DND-41 (cell line): ENCODE data around the gene PACSIN1.
A peak's percentile ranks its signal among the peaks of the same experiment; 100 is the strongest.

Source experiments
- ATAC-seq: fragments of 200-7000 bp; cut with Tn5 transposase; 3 replicates; pipeline ENCODE4 v1.9.1; 2021; ENCODE audit warnings: low read depth; ENCODE audit not compliant: insufficient read depth
- DNase-seq: peaks from one replicate; pipeline ENCODE4 v3.0.0-alpha.2; 2020
- H2AFZ ChIP-seq: 2 replicates; pipeline ENCODE4 v1.6.0; 2012; ENCODE audit warnings: low read depth, low read length
- H3K27ac ChIP-seq: 2 replicates; pipeline ENCODE4 v1.5.1; 2012; ENCODE audit warnings: low read length, inconsistent platforms
- H3K27me3 ChIP-seq: fragments of 200-600 bp; sonication (generic); 2 replicates; pipeline ENCODE4 v1.6.0; 2012; ENCODE audit warnings: low read length, mild to moderate bottlenecking, inconsistent platforms; ENCODE audit not compliant: insufficient read depth, poor library complexity
- H3K36me3 ChIP-seq: 2 replicates; pipeline ENCODE4 v1.5.1; 2012; ENCODE audit warnings: low read length, inconsistent platforms; ENCODE audit not compliant: insufficient read depth
- H3K4me1 ChIP-seq: 2 replicates; pipeline ENCODE4 v1.5.1; 2012; ENCODE audit warnings: mild to moderate bottlenecking, low read length; ENCODE audit not compliant: insufficient read depth
- H3K4me2 ChIP-seq: 2 replicates; pipeline ENCODE4 v1.6.0; 2012; ENCODE audit warnings: mild to moderate bottlenecking, moderate library complexity, low read length, inconsistent platforms; ENCODE audit not compliant: insufficient read depth
- H3K4me3 ChIP-seq, 2 experiments: fragments of 200-600 bp in 1 of 2; shearing (Covaris generic) in 1 of 2; 2 replicates each; pipeline ENCODE4 v1.5.1; 2012 to 2016; ENCODE audit warnings: inconsistent platforms in 2 of 2, low read length in 2 of 2, mild to moderate bottlenecking in 2 of 2, low read depth in 1 of 2, moderate library complexity in 1 of 2
- H3K79me2 ChIP-seq: 2 replicates; pipeline ENCODE4 v1.6.0; 2012; ENCODE audit warnings: low read length, inconsistent platforms; ENCODE audit not compliant: insufficient read depth
- H3K9ac ChIP-seq: 2 replicates; pipeline ENCODE4 v1.6.0; 2012; ENCODE audit warnings: low read depth, mild to moderate bottlenecking, inconsistent platforms, low read length, moderate library complexity
- H3K9me3 ChIP-seq: 2 replicates; pipeline ENCODE4 v1.5.1; 2012; ENCODE audit warnings: low read length, moderate library complexity, mild to moderate bottlenecking, inconsistent platforms; ENCODE audit not compliant: insufficient read depth, severe bottlenecking
- H4K20me1 ChIP-seq: 2 replicates; pipeline ENCODE4 v1.6.0; 2012; ENCODE audit warnings: low read length; ENCODE audit not compliant: insufficient read depth
- CTCF ChIP-seq: IDR thresholded peaks from 2 replicates; pipeline ENCODE4 v1.5.1; 2012; ENCODE audit warnings: borderline replicate concordance, low read length, moderate library complexity, mild to moderate bottlenecking; ENCODE audit not compliant: poor library complexity, severe bottlenecking; ENCODE audit errors: extremely low read depth
- EZH2 ChIP-seq: IDR thresholded peaks from 3 replicates; pipeline ENCODE4 v1.6.1; 2012; ENCODE audit warnings: borderline replicate concordance, low read depth, mild to moderate bottlenecking, moderate library complexity, low read length, inconsistent platforms; ENCODE audit not compliant: severe bottlenecking

The PACSIN1 gene

GRCh38 chr6:34573567-34574183 lies 107.8 kb downstream of the PACSIN1 start:
- TF ChIP-seq EZH2 (no peak), CTCF (no peak)
- DNase-seq = no peak
- Histone ChIP-seq H3K4me3 (no peak overlapping the region), H3K9ac (no peak overlapping the region), H3K9me3 (no peaks in the 10 kb centered on the region), H3K4me1 (no peaks in the 10 kb centered on the region), H4K20me1 (peaks cover 3% of the 10 kb centered on the region; the same call in 1 of the 2 replicates), H3K36me3 (no peaks in the 10 kb centered on the region), H3K27me3 (no peaks in the 10 kb centered on the region), H3K27ac (no peak overlapping the region), H3K79me2 (no peaks in the 10 kb centered on the region), H3K4me2 (no peak overlapping the region), H2AFZ (no peak overlapping the region)
- no peak for ATAC-seq

DNA sequence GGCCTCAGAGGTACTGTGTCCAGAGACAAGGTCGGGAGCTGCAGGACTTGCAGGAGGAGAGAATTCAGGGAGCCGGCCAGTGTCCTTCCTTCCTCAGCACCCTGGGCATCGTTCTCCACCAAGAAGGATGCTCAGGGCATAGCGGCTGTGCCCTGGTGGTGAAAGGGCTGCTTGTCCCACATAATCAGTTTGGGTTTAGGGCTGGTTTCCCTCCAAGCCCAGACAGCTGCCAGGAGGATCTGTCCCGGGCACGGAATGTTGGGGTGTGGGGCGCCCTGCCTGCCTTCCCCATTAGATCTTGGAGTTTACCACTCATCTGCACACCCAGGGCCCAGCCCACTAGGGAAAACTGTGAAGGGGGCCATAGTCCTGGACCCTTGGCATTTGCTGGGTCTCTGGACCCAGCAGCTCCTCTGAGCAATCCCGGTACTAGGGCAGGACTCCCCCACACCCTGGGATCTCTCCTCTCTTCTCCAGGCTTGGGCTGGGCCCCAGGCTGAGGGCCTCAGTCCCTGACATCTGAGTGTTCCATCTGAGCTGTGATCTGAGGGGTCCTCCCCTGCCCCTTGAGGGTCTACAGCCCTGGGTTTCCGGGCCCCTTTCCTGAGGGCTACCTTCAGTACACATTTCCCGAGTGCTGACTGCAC lies 108.9 kb downstream of the PACSIN1 start:
- ATAC-seq = peak; percentile 13; the same call in 2 of the 3 replicates

GRCh38 chr6:34575326-34575725 lies 109.5 kb downstream of the PACSIN1 start:
- Histone ChIP-seq H2AFZ (no peak overlapping the region), H3K4me2 (no peak overlapping the region), H3K4me3 (no peak overlapping the region), H3K27me3 (no peaks in the 10 kb centered on the region), H4K20me1 (peaks cover 3% of the 10 kb centered on the region; the same call in 1 of the 2 replicates), H3K27ac (no peak overlapping the region), H3K9ac (no peak overlapping the region), H3K9me3 (no peaks in the 10 kb centered on the region), H3K79me2 (no peaks in the 10 kb centered on the region), H3K36me3 (no peaks in the 10 kb centered on the region), H3K4me1 (no peaks in the 10 kb centered on the region)
- TF ChIP-seq CTCF (no peak), EZH2 (no peak)
- ATAC-seq = 0 out of 3 replicates have a peak, but pooled peaks have one; percentile 16
- no peak for DNase-seq

More for the DNA sequence above, 108.9 kb downstream of the PACSIN1 start:
- DNase-seq = no peak
- Histone ChIP-seq H3K36me3 (no peaks in the 10 kb centered on the region), H3K9me3 (no peaks in the 10 kb centered on the region), H3K4me2 (no peak overlapping the region), H4K20me1 (peaks cover 3% of the 10 kb centered on the region; the same call in 1 of the 2 replicates), H3K27ac (no peak overlapping the region), H3K79me2 (no peaks in the 10 kb centered on the region), H3K4me3 (no peak overlapping the region), H2AFZ (no peak overlapping the region), H3K4me1 (no peaks in the 10 kb centered on the region), H3K9ac (no peak overlapping the region), H3K27me3 (no peaks in the 10 kb centered on the region)
- TF ChIP-seq EZH2 = no peak
- TF ChIP-seq CTCF = no peak
